COR-L47 (cell line): ENCODE data around the gene LSM12.
A peak's percentile ranks its signal among the peaks of the same experiment; 100 is the strongest.
"Not testable (repeated sequence)": the region's sequence is repeated elsewhere in the genome, so short reads cannot be mapped to it uniquely, and the experiment has no call there.

ENCODE experiments used
- DNase-seq: peaks from one replicate; lab custom pipeline; 2025; lab: John Stamatoyannopoulos, UW

LSM12 gene

GRCh38 chr17:44066204-44066930 lies at the start of gene LSM12:
Gene LSM12 (minus strand): TSS chr17:44066671. CDS start chr17:44066587, 84 bp downstream.
- DNase-seq = peak; percentile 90

- DNase-seq = no peak
These were observed 49.3 kb upstream of the LSM12 start for GRCh38 chr17:44115585-44116415.

- no peak for DNase-seq
These were observed 47.7 kb upstream of the LSM12 start for GRCh38 chr17:44113868-44114840.

- DNase-seq = no peak
These were observed 46.9 kb upstream of the LSM12 start for GRCh38 chr17:44113382-44113781.

GRCh38 chr17:44112284-44113280 lies 46.1 kb upstream of the LSM12 start:
- no peak for DNase-seq

GRCh38 chr17:44111777-44112176 lies 45.3 kb upstream of the LSM12 start:
- DNase-seq = no peak

- DNase-seq = peak; percentile 97
These were observed 44.6 kb upstream of the LSM12 start for GRCh38 chr17:44110823-44111633.

- DNase-seq = no peak
These were observed 43.7 kb upstream of the LSM12 start for GRCh38 chr17:44110011-44110686.

GRCh38 chr17:44109312-44109630 lies 42.8 kb upstream of the LSM12 start:
- no peak for DNase-seq

GRCh38 chr17:44108440-44109311 lies 42.2 kb upstream of the LSM12 start:
- no peak for DNase-seq

- DNase-seq = no peak
These were observed 40.3 kb upstream of the LSM12 start for GRCh38 chr17:44106801-44107200.

- DNase-seq = no peak
These were observed 39.5 kb upstream of the LSM12 start for GRCh38 chr17:44105941-44106340.

GRCh38 chr17:44105483-44105882 lies 39.0 kb upstream of the LSM12 start:
- DNase-seq = peak; percentile 83

- DNase-seq = no peak
These were observed 36.6 kb upstream of the LSM12 start for GRCh38 chr17:44102849-44103622.

- not testable (repeated sequence) for DNase-seq
These were observed 35.4 kb upstream of the LSM12 start for GRCh38 chr17:44101858-44102257.

GRCh38 chr17:44097110-44097958 lies 30.9 kb upstream of the LSM12 start:
- no peak for DNase-seq
